Measurements from ENCODE around the gene PLEKHG4.

The PLEKHG4 gene

GRCh38 chr16:67326472-67327309 lies 47.4 kb downstream of the PLEKHG4 start, which contains the start of the genes KCTD19 and LRRC36:
Gene KCTD19 (minus strand): TSS chr16:67326741. CDS start chr16:67326707, 34 bp downstream.
Gene LRRC36 (plus strand): TSS chr16:67326815. CDS start chr16:67326863, 48 bp downstream.
- H3K9me3 ChIP-seq (ENCODE audit: control insufficient read depth in 1 of 2, low read length in 2 of 2), result no peaks in the 10 kb centered on the region
- peak within 1 kb of the TSS; percentile 31 to 63 for H3K4me3 ChIP-seq (ENCODE audit: low read depth in 1 of 2, low read length in 2 of 2)
- H3K27me3 ChIP-seq (ENCODE audit: low read depth, low read length), result peaks cover 1% of the 10 kb centered on the region
- H3K4me1 ChIP-seq (ENCODE audit: control insufficient read depth in 1 of 2, insufficient read depth in 2 of 2, low read length in 2 of 2), result peaks cover 4 to 14% of the 10 kb centered on the region in 2 donors
- H3K36me3 ChIP-seq (ENCODE audit: control insufficient read depth in 1 of 2, insufficient read depth in 2 of 2, low read length in 2 of 2), result no peaks in the 10 kb centered on the region
- H3K27ac ChIP-seq (ENCODE audit: low read length), result no peak within 1 kb of the TSS

GRCh38 chr16:67327743-67328142 lies 48.4 kb downstream of the PLEKHG4 start:
- H3K9me3 ChIP-seq (ENCODE audit: control insufficient read depth in 1 of 2, low read length in 2 of 2), result no peaks in the 10 kb centered on the region
- H3K27me3 ChIP-seq (ENCODE audit: low read depth, low read length), result no peaks in the 10 kb centered on the region
- no peak overlapping the region for H3K4me3 ChIP-seq (ENCODE audit: low read depth in 1 of 2, low read length in 2 of 2)
- peaks cover 4 to 14% of the 10 kb centered on the region in 2 donors for H3K4me1 ChIP-seq (ENCODE audit: control insufficient read depth in 1 of 2, insufficient read depth in 2 of 2, low read length in 2 of 2)
- no peak overlapping the region for H3K27ac ChIP-seq (ENCODE audit: low read length)
- no peaks in the 10 kb centered on the region for H3K36me3 ChIP-seq (ENCODE audit: control insufficient read depth in 1 of 2, insufficient read depth in 2 of 2, low read length in 2 of 2)

DNA sequence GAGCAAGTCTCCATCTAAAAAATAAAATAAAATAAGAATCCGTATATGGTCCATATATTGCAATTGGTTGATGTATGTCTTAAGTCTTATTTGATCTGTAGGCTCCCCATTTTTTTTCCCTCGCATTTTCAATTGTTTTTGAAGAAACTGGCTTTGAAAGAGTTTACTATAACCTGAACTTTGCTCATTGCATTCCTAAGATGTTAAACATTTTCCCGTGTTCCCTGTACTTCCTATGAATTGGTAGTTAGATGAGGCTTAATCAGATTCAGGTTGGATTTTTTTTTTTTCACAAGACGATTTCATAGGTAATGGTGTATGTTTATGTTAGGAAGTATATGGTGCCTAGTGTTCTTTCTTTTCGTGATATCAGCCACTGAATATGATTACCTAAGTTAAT lies 50.6 kb downstream of the PLEKHG4 start:
- H3K4me3 ChIP-seq (ENCODE audit: low read depth in 1 of 2, low read length in 2 of 2), result no peak overlapping the region
- no peaks in the 10 kb centered on the region for H3K27me3 ChIP-seq (ENCODE audit: low read depth, low read length)
- H3K27ac ChIP-seq (ENCODE audit: low read length), result no peak overlapping the region
- H3K36me3 ChIP-seq (ENCODE audit: control insufficient read depth in 1 of 2, insufficient read depth in 2 of 2, low read length in 2 of 2), result no peaks in the 10 kb centered on the region
- peaks cover 4 to 14% of the 10 kb centered on the region in 2 donors for H3K4me1 ChIP-seq (ENCODE audit: control insufficient read depth in 1 of 2, insufficient read depth in 2 of 2, low read length in 2 of 2)
- H3K9me3 ChIP-seq (ENCODE audit: control insufficient read depth in 1 of 2, low read length in 2 of 2), result no peaks in the 10 kb centered on the region

DNA sequence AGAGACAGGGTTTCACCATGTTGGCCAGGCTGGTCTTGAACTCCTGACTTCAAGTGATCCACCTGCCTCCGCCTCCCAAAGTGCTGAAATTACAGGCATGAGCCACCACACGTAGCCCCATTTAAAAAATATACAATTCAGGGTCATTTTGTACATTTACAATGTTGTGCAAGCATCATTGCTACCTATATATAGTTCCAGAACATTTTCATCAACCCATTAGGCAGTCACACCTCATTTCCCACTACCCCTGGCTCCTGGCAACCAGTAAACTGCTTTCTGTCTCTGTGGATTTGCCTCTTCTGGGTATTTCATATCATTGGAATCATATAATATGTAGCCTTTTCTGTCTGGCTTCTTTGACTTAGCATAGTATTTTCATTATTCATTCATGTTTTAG lies 54.0 kb downstream of the PLEKHG4 start:
- Histone ChIP-seq H3K9me3 (ENCODE audit: control insufficient read depth in 1 of 2, low read length in 2 of 2) (no peaks in the 10 kb centered on the region), H3K36me3 (ENCODE audit: control insufficient read depth in 1 of 2, insufficient read depth in 2 of 2, low read length in 2 of 2) (no peaks in the 10 kb centered on the region), H3K27me3 (ENCODE audit: low read depth, low read length) (no peaks in the 10 kb centered on the region), H3K4me3 (ENCODE audit: low read depth in 1 of 2, low read length in 2 of 2) (no peak overlapping the region), H3K27ac (ENCODE audit: low read length) (no peak overlapping the region), H3K4me1 (ENCODE audit: control insufficient read depth in 1 of 2, insufficient read depth in 2 of 2, low read length in 2 of 2) (no peaks in the 10 kb centered on the region)

GRCh38 chr16:67336116-67336515 lies 56.8 kb downstream of the PLEKHG4 start:
- Histone ChIP-seq H3K4me1 (ENCODE audit: control insufficient read depth in 1 of 2, insufficient read depth in 2 of 2, low read length in 2 of 2) (no peaks in the 10 kb centered on the region), H3K27ac (ENCODE audit: low read length) (no peak overlapping the region), H3K9me3 (ENCODE audit: control insufficient read depth in 1 of 2, low read length in 2 of 2) (no peaks in the 10 kb centered on the region)

GRCh38 chr16:67336648-67337047 lies 57.3 kb downstream of the PLEKHG4 start:
- H3K27me3 ChIP-seq (ENCODE audit: low read depth, low read length), result no peaks in the 10 kb centered on the region
- H3K4me3 ChIP-seq (ENCODE audit: low read depth in 1 of 2, low read length in 2 of 2), result no peak overlapping the region
- H3K36me3 ChIP-seq (ENCODE audit: control insufficient read depth in 1 of 2, insufficient read depth in 2 of 2, low read length in 2 of 2), result no peaks in the 10 kb centered on the region
- no peaks in the 10 kb centered on the region for H3K4me1 ChIP-seq (ENCODE audit: control insufficient read depth in 1 of 2, insufficient read depth in 2 of 2, low read length in 2 of 2)
- H3K9me3 ChIP-seq (ENCODE audit: control insufficient read depth in 1 of 2, low read length in 2 of 2), result no peaks in the 10 kb centered on the region
- H3K27ac ChIP-seq (ENCODE audit: low read length), result no peak overlapping the region

More at GRCh38 chr16:67336116-67336515, 56.8 kb downstream of the PLEKHG4 start:
- no peak overlapping the region for H3K4me3 ChIP-seq (ENCODE audit: low read depth in 1 of 2, low read length in 2 of 2)
- no peaks in the 10 kb centered on the region for H3K36me3 ChIP-seq (ENCODE audit: control insufficient read depth in 1 of 2, insufficient read depth in 2 of 2, low read length in 2 of 2)
- no peaks in the 10 kb centered on the region for H3K27me3 ChIP-seq (ENCODE audit: low read depth, low read length)
